H1 (cell line): Measurements from ENCODE around the gene PSORS1C2. TPM values are rescaled to one million over a fixed set of nuclear protein-coding genes. Genes with fewer than 3 reads are reported as not detected.

Experiments used
- BACH1 ChIP-seq: IDR thresholded peaks from 2 replicates; pipeline ENCODE4 v1.6.1; 2012; ENCODE audit warnings: low read length, improper control_type of control experiment
- CHD2 ChIP-seq: IDR thresholded peaks from 2 replicates; pipeline ENCODE4 v1.6.1; 2012; ENCODE audit warnings: low read length, improper control_type of control experiment
- CHD7 ChIP-seq: fragments of 300-600 bp; sonication (generic); IDR thresholded peaks from 2 replicates; pipeline ENCODE4 v1.7.1; 2012; ENCODE audit warnings: low read length, moderate library complexity, mild to moderate bottlenecking, inconsistent platforms; ENCODE audit not compliant: insufficient replicate concordance
- CTCF ChIP-seq, 3 experiments: IDR thresholded peaks; 1 replicate in 2 of 3; 2 replicates in 1 of 3; pipeline versions ENCODE4 v1.5.1 to v1.6.1; 2011; ENCODE audit warnings: low read length in 3 of 3, mild to moderate bottlenecking in 3 of 3, inconsistent platforms in 2 of 3, low read depth in 1 of 3, moderate library complexity in 1 of 3; ENCODE audit not compliant: insufficient read depth in 1 of 3; ENCODE audit errors: control extremely low read depth in 1 of 3
- GTF2F1 ChIP-seq: IDR thresholded peaks from 2 replicates; pipeline ENCODE4 v1.6.1; 2012; ENCODE audit warnings: low read depth, low read length, improper control_type of control experiment, borderline replicate concordance
- KDM4A ChIP-seq: IDR thresholded peaks from one replicate; pipeline ENCODE4 v1.7.1; 2012; ENCODE audit warnings: low read depth, mild to moderate bottlenecking, moderate library complexity, low read length, inconsistent platforms; ENCODE audit not compliant: severe bottlenecking
- MAFK ChIP-seq: IDR thresholded peaks from 2 replicates; pipeline ENCODE4 v1.6.1; 2012; ENCODE audit warnings: low read depth, mild to moderate bottlenecking, improper control_type of control experiment, low read length
- SIN3A ChIP-seq, 2 experiments: IDR thresholded peaks in 1 of 2; conservative IDR thresholded peaks in 1 of 2; 2 replicates each; pipeline ENCODE4 v1.6.1; 2011 to 2012; ENCODE audit warnings: low read length in 2 of 2, improper control_type of control experiment in 1 of 2, low read depth in 1 of 2, mild to moderate bottlenecking in 1 of 2
- TAF7 ChIP-seq: optimal IDR thresholded peaks from 2 replicates; pipeline ENCODE3; 2011; ENCODE audit warnings: low read depth, mild to moderate bottlenecking, inconsistent platforms, low read length, moderate library complexity, borderline replicate concordance
- polyA plus RNA-seq, 7 experiments: library from polyadenylated mRNA; depleted of rRNA in 3 of 7; stranded (reverse) in 5 of 7; unstranded in 2 of 7; fragments of >200 nt in 5 of 7; fragments of 200-250 nt in 2 of 7; gene quantifications; 1 replicate in 5 of 7; 2 replicates in 1 of 7; 4 replicates in 1 of 7; pipeline versions ENCODE4 v1.2.1 to v1.2.3, GENCODE V29; 2011 to 2013; ENCODE audit warnings: missing spikeins in 2 of 7, mixed read lengths in 2 of 7
- total RNA-seq: library from RNA; stranded (reverse); fragmentation: NEBNext Ultra II Directional; extraction: Animal tissue kit (Norgen Biotek cat#: 25700); gene quantifications from 2 replicates; pipeline ENCODE4 v1.2.1, GENCODE V29; 2021

Gene PSORS1C2
- total and polyA plus RNA-seq, 2 of the 8 experiments (the other 6 are each of a cell fraction or from before 2014, with no cell fraction given) = 0.11 TPM; not detected in 1

- TF ChIP-seq CHD7 (no peak), CHD2 (no peak), SIN3A (conservative IDR thresholded peaks at IDR 0.05 in 1 of 2, IDR thresholded peaks at IDR 0.05 in 1 of 2; ENCODE audit: low read depth in 1 of 2, low read length in 2 of 2) (no peak), KDM4A (no peak), GTF2F1 (no peak), CTCF (IDR thresholded peaks at IDR 0.05; ENCODE audit: control extremely low read depth in 1 of 3, insufficient read depth in 1 of 3, low read depth in 1 of 3, low read length in 3 of 3) (no peak), TAF7 (no peak), BACH1 (no peak), MAFK (no peak)
Observed at GRCh38 chr6:31175971-31176370, 37.1 kb upstream of the PSORS1C2 start (continued).
